HCEC 1CT (cell line): ENCODE data around the gene KMT2A.
A peak's percentile ranks its signal among the peaks of the same experiment; 100 is the strongest.
"Not testable (repeated sequence)": the region's sequence is repeated elsewhere in the genome, so short reads cannot be mapped to it uniquely, and the experiment has no call there.

ENCODE experiments used
- DNase-seq: peaks from one replicate; pipeline ENCODE4 v3.0.0-alpha.2; 2017

Gene KMT2A

DNA sequence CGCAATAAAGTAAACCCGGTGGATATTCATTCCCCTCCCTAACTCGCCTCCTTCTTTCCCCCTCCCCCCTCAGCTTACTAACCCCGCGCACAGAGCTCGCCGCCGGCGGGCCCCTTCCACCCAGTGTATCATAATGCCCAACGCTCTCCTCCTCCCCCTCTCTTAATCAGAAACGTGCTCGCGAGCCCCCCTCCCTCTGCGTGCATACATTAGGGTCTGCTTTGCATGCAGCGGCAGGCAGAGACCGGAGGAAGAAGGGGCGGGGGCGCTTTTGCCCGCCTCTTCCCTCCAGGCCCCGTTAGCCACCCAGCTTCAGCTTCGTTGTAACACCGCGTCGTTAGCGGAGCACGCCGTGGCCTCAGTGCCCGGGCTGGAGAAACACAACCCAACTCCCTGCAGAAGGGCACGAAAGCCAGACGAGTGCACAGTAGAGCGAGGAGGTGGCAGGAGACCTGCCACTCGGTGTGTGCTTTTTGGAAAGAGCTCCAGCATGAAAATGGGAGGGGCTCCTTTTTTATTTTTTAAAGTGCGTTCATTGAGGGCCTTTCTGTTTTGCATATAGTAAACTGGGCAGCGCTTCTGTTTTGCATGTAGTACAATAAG is 901 bp upstream of the KMT2A start:
- peak; percentile 15 for DNase-seq

DNA sequence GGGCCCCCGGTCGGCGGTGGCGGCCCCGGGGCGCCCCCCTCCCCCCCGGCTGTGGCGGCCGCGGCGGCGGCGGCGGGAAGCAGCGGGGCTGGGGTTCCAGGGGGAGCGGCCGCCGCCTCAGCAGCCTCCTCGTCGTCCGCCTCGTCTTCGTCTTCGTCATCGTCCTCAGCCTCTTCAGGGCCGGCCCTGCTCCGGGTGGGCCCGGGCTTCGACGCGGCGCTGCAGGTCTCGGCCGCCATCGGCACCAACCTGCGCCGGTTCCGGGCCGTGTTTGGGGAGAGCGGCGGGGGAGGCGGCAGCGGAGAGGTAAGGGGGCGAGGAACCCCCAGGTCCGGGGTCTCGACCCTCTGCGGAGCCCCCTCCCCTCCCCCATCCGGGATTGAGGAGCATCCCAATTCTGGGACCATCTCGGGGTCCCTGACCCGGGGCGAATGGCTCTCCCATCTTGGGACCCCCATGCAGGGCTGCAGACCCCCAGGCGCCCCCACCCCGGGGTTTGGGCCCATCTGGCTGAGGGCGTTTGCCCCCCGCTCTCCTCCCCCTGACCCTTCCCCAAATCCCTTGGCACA is 431 bp downstream of the KMT2A start:
- peak; percentile 13 for DNase-seq

DNA sequence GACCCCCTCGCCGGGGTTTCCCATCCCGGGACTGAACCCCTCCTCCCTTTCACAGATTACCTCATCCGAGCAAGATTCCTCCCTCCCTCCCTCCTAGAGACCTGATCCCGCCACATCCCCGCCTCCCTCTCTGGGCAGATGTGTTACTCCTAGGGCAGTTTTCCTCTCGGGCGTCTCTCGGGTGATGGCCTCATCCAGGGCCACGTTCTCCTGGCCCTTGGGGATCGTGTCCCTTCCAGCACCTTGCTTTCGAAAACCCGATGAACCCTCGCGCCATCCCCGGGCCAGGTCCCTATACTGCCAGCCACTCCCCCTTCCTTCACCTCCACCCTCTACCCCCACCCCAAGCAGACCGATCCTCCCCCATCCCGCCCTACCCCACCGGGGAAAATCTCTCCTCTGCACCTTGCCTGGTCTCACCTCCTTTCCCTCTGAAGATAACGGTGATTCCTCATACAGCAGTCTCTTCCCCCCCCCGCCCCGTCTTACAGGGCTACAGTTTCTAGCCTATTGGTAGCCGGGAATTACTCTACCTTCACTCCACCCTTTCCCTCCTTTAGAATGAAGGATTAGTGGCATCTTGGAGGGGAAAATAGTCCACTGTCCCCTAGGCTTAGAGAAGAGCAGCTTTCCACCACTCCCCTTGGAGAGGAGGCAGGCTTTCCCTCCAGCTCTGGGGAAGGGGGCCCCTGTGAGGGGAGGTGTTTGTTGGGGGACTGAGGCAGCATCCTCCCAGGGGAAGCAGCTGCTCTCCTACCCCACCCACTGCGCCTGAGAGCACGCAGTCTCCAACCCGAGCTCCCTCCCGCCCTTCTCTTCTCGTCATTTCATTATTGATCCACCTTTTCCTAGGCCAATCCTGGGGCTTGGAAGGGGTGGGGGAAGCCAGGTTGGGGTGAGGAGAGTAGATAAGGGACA is 1.2 kb downstream of the KMT2A start:
- peak; percentile 27 for DNase-seq

DNA sequence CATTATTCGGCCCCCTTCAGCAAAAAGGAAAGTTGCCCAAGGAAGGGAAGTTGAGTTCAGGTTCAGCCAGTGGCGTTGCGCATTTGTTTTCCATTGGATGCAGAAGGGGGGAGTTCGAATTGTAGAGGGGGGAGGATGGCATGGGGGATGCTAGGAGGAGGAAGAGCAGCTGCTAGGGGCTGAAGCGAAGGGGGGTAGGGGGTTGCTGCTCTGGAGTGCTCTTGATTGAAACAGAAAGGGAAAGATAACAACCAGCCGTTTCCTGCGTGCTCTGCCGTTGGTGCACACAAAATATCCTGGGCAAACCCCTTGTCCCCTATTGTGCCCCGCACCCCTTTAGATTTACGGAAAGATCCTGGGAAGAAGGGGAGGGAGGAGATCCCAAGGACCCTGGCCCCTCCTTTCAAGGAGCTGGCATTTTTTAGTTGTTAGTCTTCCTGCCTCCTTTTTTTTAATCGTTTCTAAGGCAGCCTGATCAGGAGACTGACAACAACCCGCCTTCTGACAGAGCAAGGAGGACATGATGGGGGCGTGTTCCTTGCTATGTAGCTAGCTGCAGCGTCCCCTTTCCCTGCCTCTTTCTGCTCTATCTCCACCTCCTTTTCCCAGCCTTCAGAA is 2.1 kb downstream of the KMT2A start:
- peak; percentile 80 for DNase-seq

DNA sequence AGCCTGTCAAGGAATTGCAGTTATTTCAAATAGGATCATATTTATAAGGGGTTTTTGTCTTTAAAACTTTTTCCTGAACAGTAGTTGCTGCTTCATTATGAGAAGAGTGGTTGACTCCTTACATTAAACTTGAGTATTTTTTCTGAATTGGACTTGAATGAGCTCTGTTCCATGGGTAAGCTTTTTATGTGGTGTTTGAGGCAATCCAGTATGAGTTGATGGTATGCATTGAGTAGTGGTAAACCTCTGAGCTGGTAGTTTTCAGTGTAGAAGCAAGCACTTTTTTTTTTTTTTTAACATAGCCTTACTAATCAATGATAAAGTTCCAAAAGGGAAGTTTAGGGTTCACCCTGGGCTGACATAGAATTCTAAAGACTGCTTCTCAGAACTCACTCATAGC is 3.4 kb downstream of the KMT2A start:
- DNase-seq, result no peak

DNA sequence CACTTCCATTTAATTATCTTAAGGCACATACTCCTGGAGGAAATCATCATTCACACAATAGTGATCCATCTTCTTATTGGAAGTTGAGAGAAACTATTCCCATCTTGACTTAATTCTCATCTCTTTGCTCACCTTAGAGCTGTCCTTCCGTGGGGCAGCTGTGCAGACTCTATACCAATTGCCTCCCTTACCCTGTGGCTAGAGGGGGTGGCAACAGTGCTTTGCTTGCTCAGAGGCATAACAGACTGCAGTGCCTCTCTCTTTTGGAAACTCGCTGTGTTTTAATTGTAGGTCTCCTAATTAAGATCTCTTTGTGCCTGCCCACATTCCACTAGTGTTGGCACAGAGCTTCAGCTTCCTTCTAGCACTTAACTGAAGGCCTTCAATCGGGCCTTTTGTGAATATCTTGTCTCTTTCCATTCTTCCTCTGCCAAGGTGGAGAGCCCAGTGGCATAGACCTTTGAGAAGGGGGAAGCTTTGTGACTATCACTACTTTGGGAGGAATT is 5.5 kb downstream of the KMT2A start:
- DNase-seq, result no peak

DNA sequence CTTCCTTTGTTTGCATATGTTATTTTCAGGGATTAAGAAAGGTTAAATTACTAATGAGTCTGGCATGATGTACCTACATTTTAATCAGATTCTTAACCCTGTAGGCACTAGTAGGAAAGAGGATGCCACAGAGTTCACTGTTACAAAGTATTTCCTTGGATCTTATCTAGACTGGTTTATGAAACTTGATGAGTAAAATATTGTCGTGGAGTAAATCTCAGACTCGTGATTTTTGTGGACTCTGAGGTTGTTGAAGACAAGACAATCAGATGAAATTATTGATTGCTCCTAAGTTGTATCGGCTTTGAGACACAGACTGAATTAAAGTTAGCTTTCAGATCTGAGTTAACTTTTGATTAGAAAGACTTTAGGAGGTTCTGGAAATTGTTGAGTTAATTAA is 6.0 kb downstream of the KMT2A start:
- no peak for DNase-seq

DNA sequence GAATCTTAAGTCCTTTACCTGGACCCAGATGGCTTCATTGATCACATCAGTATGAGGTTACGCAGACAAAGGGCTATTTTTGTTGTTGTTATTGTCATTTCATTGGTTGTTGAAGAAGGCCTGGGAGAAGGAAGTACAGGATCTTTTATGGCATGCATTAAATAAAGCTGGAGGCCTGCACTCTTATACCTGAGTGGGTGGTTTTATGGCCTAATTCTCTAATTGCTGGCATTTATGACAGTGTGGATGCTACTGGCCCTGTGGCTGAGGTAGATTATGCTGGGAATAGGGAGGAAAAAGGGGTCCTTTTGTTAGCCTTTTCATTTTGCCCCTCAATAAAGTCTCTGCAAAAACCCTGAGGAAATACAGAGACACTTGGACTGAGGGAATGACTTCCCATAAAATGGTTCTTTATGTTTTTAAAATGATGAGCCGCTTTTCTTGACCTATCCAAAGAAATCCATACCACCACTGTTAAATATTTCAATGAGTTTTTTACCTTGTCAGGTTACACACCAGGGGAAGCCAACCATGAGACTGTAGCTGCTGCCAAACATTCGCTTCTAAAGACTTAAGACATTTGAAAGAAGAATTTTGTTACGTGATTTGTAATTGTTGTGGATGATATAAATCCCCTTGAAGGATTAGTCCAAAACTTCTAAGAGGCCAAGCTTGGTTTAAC is 6.8 kb downstream of the KMT2A start:
- no peak for DNase-seq

DNA sequence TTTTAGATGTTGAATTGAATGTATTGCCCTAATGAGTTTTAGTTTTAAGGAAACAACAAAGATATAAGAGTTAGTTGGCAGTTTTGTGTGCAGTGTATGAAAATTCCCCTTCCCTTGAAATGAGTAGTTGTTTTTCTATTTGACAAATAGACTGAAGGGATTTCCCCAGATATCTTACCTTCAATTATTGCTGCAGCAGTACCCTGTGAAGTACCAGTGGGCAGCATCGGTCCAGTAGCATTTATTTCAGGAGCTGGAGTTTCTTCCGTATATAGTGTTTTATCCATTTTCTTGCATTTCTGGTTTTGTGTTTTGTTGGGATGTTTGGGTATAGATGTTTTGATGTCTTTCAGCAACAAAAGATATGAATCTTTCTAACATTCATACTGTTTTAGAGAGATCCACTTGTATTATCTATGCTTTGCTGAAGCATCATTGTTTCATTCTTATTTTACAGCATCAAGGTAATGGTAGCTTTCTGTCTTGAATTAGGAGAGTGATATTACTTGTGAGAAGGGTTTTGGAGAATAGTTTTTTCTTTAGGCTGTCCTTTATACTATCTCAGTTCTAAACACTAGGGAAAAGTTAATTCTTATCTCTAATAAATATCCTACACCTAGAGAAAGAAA is 7.4 kb downstream of the KMT2A start:
- no peak for DNase-seq

DNA sequence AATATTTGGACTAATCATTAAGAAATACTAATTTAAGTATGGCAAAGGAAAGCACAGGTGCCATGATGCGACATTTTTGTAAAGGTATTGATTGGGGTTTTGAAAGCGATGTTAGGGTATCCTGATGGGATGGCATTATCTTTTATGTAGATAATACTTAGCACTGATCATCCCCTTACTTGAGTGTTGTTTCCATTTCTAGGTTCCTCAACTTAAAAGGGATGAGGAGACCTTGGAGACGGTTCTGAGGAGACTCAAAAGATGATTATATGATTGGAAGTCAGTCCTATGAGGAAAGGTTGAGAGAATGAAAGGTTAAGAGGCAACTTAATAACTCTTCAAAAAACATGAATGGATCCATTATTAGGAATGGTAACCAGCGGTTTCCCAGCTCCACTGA is 11.1 kb downstream of the KMT2A start:
- DNase-seq, result no peak

DNA sequence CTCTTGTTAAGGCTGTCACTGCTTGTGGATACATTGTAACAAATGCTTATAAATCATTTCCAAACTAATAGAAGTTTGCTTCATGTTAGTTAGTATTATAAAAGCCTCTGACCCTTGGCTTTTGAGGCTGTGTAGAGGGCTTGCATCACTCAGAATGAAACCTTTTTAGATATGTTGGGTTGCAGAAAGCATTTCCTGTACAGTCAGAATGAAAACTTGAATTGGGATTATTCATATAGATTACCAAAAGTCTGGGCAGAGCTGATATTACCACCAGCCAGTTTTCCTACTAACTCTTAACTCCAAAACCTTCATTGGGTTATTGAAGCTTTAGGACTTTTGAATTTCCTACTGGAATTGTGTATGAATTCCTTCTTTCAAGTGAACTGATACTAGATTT is 12.0 kb downstream of the KMT2A start:
- DNase-seq, result peak; percentile 74

DNA sequence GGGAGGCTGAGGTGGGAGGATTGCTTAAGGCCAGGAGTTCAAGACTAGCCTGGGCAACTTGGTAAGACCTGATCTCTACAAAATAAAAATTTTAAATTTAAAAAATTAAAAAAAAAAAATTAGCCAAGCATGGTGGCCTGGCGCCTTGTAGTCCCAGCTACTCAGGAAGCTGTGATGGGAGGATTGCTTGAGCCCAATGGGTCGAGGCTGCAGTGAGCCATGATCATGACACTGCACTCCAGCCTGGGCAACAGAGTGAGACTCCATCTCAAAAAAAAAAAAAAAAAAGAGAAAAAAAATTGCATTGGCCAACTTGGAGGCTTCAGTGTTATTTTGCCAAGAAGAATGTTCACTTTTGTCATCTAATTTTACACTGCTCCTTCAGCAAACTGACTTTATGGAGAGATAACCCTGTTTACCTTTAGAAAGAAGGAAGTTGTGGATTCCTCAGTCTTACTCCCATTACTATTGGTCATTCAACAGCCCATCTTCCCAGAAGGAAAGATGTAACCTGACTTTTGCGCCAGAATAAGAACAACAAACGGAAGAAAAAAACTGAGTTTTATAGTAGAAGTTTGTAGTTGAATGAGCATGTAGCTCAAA is 13.1 kb downstream of the KMT2A start:
- no peak for DNase-seq

DNA sequence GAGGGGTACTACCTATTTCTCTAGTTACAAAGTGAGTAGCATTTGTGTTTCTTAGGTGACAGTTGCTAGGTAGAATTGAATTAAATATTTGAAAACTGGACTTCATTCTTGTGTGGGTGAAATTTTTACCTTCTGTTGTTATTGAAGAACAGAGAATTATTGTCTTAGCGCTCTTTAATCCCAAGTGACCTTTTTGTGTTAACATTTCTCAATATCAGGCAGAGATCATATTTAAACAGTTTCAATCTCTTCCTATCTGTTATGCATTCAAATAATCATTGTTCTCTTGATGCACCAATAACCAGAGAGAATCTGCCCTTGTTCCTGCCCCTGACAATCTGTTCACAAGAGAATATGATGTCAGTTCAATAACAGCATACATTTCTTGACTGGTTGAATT is 14.2 kb downstream of the KMT2A start:
- DNase-seq, result no peak

DNA sequence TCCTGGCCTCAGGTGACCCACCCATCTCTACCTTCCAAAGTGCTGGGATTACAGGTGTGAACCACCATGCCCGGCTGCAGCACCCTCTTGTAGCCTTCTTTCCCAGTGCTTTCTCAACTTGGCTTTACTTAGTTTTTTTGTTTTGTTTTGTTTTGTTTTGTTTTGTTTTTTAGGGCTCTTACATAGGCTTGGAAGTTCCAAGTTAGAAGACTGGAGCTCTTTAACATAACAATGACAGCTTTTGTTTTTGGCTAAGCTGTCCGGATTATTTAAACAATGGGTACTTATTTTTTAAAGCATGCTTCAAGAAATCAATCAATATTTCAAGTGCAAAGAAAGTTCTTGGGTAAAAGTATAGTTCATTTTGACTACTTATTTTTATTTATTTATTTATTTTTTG is 25.9 kb downstream of the KMT2A start:
- DNase-seq, result no peak

DNA sequence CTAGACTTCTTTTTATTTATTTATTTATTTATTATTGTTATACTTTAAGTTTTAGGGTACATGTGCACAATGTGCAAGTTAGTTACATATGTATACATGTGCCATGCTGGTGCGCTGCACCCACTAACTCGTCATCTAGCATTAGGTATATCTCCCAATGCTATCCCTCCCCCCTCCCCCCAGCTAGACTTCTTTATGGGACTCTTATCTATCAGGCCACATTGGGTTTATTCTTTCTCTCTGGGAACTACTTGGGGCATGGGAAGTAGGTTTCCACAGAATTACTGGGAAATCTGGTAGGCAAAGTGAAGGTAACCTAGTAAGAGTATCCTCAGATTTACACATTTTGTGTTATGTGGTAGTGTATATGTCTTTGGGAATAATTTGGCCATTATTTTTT is 32.7 kb downstream of the KMT2A start:
- DNase-seq, result not testable (repeated sequence)

DNA sequence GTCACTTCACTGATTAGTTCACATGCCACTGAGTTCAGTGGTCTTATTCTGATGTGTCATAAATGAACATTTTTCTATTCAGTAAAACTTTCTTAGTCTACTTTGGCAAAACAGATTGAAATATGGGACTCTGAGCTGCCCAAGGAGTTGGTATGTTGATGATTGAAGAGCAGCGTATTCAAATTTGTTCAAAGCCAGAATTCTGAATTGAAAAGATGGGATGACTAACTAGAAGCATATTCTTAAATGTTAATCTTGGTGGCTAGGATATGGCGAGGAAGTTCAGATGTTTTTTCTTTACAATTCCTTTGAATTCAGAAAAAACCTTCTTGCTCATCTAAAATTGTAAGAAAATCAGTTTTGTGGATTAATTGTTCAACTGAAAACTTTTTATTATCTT is 34.7 kb downstream of the KMT2A start:
- DNase-seq, result no peak

DNA sequence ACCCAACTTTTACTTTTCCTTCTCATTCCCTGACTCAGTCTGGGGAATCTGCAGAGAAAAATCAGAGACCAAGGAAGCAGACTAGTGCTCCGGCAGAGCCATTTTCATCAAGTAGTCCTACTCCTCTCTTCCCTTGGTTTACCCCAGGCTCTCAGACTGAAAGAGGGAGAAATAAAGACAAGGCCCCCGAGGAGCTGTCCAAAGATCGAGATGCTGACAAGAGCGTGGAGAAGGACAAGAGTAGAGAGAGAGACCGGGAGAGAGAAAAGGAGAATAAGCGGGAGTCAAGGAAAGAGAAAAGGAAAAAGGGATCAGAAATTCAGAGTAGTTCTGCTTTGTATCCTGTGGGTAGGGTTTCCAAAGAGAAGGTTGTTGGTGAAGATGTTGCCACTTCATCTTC is 37.2 kb downstream of the KMT2A start:
- no peak for DNase-seq

DNA sequence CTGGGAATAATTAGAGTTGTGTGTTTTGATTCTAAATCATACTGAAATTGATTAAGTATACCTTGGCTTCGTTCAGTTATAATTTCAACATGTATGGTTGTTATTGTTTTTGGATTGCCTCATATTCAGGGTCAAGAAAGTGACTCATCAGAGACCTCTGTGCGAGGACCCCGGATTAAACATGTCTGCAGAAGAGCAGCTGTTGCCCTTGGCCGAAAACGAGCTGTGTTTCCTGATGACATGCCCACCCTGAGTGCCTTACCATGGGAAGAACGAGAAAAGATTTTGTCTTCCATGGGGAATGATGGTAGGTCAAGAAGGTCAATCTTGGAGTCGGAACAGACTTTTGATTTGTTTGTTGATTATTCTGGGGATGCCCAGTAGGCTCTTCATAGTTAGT is 40.4 kb downstream of the KMT2A start:
- DNase-seq, result peak; percentile 40

DNA sequence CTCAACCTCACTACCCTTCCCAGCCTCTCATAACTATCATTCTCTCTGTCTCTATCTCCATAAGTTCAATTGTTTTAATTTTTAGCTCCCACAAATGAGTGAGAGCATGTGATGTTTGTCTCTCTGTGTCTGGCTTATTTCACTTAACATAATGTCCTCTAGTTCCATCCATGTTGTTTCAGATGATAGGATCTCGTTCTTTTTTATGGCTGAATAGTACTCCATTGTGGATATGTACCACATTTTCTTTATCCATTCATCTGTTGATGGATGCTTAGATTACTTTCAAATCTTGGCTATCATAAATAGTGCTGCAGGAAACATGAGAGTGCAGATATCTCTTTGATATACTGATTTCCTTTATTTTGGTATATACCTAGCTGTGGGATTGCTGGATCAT is 44.9 kb downstream of the KMT2A start:
- DNase-seq, result not testable (repeated sequence)

DNA sequence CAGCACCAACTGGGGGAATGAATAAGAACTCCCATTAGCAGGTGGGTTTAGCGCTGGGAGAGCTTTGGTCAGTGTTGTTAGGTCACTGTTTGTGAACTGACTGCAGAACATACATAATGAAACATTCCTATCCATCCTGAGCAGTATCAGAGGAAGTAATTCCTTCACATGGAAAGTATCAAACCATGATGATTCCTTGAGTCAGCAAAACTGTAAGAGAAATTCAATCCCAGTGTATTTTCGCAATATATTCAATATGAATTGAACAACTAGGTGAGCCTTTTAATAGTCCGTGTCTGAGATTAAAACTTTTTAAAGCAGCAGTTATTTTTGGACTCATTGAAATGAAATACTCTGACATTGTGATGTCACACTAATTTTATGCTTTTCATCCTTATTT is 48.1 kb downstream of the KMT2A start:
- no peak for DNase-seq

DNA sequence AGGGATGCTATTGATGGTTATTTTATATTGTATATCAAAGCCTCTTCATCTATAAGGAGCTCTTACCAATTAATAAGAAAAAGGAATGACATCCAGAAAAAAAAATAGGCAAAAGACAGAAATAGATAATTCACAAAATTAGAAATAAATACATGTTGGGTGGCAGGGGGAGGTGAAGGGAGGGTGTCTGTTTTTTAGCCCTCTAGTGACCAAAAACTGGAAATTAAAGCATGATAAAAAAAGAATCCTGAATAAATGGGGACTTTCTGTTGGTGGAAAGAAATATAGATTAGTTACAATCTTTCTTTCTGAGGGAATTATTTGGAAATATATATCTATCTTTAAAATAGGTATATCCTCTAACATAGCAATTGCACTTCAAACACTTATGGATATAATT is 49.0 kb downstream of the KMT2A start:
- no peak for DNase-seq

DNA sequence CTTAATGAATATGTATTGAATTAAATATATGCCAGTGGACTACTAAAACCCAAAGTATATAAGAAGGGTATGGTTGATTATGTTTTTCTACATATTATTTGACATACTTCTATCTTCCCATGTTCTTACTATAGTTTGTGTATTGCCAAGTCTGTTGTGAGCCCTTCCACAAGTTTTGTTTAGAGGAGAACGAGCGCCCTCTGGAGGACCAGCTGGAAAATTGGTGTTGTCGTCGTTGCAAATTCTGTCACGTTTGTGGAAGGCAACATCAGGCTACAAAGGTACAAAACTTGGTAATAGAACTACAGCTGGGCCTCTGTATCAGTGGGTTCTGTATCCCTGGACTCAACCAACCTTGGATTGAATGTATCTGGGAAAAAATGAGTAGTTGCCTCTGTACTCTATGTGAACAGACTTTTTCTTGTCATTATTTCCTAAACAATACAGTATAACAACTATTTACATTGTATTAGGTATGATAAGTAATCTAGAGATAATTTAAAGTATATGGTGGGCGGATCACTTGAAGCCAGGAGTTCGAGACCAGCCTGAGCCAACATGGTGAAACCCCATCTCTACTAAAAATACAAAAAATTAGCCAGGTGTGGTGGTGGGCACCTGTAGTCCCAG is 52.3 kb downstream of the KMT2A start:
- DNase-seq, result peak; percentile 77
